Measurements from ENCODE around the gene PLEKHA5.
"Not testable (repeated sequence)": the region's sequence is repeated elsewhere in the genome, so short reads cannot be mapped to it uniquely, and the experiment has no call there.

The PLEKHA5 gene

DNA sequence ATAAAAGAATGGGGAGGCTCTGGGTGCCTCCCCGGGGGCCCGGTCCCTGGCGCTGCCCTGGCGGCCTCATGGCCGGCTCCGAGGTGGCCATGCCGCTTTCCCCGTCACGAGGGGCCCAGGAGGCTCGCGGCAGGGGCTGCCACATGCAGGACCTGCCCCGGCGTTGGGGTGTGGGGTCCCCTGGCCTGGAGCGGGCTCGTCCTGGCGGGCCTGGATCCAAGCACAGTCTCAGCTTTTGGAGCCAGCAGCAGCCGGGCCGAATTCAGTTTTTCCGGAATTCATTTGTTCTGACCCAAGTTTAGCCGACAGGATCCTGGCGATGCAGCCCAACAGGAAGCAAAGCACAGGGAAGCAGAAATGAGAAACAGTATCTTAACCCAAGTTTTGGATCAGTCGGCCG is 283.3 kb downstream of the PLEKHA5 start:
- DNase-seq, result no peak

DNA sequence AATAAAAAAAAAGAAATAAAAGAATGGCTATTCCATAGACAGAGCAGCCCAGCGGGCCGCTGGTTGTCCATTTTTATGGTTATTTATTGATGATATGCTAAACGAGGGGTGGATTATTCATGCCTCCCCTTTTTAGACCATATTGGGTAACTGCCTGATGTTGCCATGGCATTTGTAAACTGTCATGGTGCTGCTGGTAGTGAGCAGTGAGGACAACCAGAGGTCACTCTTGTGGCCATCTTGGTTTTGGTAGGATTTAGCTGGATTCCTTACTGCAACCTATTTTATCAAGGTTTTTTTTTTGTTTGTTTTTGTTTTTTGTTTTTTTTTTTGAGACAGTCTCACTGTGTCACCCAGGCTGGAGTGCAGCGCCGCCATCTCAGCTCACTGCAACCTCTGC is 284.0 kb downstream of the PLEKHA5 start:
- not testable (repeated sequence) for DNase-seq

DNA sequence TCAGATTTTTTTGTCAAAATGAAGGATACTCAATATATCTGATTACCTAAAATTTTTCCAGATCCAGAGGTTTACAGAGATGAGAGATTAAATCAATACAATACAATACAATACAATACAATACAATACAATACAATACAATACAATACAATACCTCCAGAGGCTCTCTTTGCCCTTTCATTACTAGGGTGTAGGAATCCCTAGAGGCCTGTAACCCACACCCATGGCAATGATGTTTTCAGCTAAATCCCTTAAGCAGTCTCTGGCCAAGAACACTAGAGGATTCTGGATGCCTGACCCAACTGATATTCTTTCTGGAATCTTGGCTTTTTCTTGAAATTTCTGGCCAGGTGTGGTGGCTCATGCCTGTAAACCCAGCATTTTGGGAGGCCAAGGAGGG is 286.0 kb downstream of the PLEKHA5 start:
- DNase-seq, result no peak

DNA sequence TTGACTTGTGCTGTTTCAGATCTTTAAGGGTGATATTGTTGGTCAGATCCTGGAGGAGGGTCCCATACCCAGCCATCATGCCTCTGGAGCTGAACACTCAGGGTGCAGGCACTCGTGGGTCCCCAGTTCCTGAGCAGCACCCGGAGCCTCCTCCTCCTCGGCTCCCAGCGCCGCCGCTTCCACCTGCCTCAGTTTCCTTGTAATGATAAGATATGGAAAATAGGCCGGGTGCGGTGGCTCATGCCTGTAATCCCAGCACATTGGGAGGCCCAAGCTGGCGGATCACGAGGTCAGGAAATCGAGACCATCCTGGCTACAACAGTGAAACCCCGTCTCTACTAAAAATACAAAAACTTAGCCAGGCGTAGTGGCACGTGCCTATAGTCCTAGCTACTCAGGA is 289.6 kb downstream of the PLEKHA5 start:
- DNase-seq, result no peak

DNA sequence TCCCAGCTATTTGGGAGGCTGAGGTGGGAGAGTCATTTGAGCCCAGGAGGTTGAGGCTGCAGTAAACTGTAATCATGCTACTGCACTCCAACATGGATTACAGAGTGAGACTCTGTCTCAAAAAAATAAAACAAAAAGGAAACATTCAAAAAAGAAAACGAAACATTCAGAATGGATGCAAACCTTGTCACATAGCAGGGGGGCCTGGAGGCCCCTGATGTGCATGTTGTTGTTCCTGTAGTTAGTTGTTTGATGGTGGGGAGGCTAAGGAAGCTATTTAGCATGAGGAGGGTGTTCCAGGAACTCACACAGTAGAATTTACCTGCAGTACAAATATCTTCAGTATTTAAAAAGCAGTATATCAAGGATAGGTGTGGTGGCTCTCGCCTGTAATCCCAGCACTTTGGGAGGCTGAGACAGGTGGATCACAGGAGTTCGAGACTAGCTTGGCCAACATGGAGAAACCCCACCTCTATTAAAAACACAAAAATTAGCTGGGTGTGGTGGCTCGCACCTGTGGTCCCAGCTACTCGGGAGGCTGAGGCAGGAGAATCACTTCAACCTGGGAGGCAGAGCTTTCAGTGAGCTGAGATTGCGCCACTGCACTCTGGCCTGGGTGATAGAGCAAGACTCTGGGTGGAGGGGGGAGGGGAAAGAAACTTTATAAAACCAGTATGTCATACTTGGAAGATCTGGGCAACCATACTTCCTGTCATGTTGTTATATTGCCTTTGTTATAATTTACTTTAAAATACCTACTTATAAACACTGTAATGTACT is 292.2 kb downstream of the PLEKHA5 start:
- DNase-seq, result no peak

DNA sequence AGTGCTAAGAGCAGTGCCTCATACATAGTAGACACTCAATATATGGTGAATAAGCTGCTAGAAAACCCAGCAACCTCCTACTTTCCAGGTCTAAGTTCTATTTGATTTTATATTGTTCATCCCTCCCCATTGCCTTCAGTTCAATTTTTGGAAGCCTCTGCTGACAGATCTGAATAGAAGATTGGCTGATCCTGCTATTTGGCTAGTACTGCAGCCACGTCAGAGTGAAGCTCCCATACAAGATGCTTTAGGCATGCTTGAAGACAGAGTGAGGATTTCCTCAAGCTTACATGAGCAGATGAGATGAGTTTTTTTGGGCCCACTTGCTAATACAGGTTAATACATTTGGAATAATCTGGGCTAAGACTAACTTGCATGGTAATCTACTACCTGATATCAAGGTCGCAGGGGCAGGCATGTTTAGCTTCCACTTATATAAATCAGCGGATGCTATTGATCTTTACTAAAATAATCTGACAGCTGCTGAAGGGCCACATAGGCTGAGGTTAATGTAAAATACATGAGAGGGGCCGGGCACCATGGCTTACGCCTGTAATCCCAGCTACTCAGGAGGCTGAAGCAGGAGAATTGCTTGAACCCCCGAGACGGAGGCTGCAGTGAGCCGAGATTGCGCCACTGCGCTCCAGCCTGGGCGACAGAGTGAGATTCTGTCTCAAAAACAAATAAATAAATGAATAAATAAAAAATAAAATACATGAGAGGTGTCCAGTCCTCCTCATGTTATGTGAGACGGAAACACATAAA is 293.8 kb downstream of the PLEKHA5 start:
- no peak for DNase-seq

Data from NCI-H2029 treated with DMSO at 0.1 percent for 48 hours (cell line).